GM20000 (cell line): ENCODE results near the gene NCK2.

ENCODE experiments used
- DNase-seq: peaks from one replicate; pipeline ENCODE4 v3.0.0; 2012; ENCODE audit warnings: low spot score
- CTCF ChIP-seq: IDR thresholded peaks from 2 replicates; pipeline ENCODE4 v1.5.1; 2012; ENCODE audit warnings: mild to moderate bottlenecking, control low read depth; ENCODE audit errors: extremely low read depth, missing control alignments

Gene NCK2

DNA sequence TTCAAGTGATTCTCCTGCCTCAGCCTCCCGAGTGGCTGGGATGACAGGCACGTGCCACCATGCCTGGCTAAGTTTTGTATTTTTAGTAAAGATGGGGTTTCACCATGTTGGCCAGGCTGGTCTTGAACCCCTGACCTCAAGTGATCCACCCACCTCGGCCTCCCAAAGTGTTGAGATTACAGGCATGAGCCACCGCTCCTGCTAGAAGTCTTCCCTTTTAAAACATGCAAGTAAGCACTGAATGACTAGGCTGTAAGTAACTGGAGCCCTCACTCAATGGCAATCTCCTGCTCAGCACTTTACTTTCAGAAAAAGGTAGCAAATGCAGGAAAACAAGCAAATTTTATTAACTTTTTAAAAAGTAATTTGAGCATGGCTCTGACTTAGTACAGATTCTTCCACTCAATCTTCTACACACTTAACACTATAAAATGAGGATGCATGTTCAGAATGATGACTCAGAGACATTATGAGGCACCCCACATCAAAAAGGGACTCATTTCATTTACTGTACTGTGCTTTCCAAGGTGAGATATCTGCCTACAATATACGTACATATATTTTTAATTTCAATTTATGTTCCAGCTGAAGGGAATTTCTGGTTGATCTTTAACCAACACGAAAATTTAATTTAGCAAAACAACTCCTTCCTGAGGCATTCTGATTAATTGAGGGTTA is 6.6 kb upstream of the NCK2 start:
- DNase-seq, result no peak
- no peak for TF ChIP-seq CTCF

GRCh38 chr2:105738658-105739241 is 6.0 kb upstream of the NCK2 start:
- TF ChIP-seq CTCF, result no peak
- DNase-seq, result no peak

GRCh38 chr2:105739426-105739825 is 5.3 kb upstream of the NCK2 start:
- no peak for TF ChIP-seq CTCF
- DNase-seq, result no peak

- no peak for TF ChIP-seq CTCF
- DNase-seq, result no peak
Measured at GRCh38 chr2:105739944-105740530, 4.7 kb upstream of the NCK2 start.

DNA sequence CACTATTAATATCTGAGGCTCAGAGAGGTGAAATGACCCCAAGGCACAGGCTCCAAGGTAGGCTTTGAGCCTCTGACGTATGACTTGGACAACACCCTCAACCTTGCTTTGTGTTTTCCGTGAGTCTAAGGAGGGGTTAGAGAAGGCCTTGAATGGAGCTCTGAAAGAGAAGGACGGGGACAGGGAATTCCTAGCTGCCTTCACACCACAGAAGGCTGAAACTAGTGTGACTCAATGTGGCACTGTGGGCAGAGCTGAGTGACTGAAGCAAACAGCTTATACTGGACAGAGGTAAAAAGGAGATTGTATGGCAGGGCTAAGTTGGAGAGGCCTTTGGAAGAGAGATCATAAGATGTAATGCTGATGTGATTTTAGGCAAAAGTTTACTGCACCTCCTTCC is 3.5 kb upstream of the NCK2 start:
- no peak for TF ChIP-seq CTCF
- DNase-seq, result no peak

- DNase-seq, result no peak
- TF ChIP-seq CTCF, result no peak
Measured at GRCh38 chr2:105741617-105742016, 3.1 kb upstream of the NCK2 start.

GRCh38 chr2:105744091-105744908 is 412 bp upstream of the NCK2 start:
- TF ChIP-seq CTCF, result no peak
- peak; percentile 96 for DNase-seq
